Measurements from ENCODE around the gene USP12.

DNA sequence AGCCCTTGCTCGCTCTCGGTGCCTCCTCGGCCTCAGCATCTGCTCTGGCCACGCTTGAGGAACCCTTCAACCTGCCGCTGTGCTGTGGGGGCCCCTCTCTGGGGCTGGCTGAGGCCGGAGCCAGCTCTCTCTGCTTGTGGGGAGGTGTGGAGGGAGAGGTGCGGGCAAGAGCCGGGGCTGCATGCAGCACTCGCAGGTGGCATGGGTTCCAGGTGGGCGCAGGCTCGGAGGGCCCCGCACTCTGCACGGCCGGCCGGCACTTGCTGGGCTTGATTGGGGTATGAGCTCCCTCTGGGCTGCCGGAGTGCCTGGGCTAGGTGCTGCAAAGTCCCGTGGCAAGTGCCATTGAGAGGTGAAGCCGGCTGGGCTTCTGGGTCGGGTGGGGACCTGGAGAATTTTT lies 48.0 kb upstream of the USP12 start:
- TF ChIP-seq, protein P1, sequence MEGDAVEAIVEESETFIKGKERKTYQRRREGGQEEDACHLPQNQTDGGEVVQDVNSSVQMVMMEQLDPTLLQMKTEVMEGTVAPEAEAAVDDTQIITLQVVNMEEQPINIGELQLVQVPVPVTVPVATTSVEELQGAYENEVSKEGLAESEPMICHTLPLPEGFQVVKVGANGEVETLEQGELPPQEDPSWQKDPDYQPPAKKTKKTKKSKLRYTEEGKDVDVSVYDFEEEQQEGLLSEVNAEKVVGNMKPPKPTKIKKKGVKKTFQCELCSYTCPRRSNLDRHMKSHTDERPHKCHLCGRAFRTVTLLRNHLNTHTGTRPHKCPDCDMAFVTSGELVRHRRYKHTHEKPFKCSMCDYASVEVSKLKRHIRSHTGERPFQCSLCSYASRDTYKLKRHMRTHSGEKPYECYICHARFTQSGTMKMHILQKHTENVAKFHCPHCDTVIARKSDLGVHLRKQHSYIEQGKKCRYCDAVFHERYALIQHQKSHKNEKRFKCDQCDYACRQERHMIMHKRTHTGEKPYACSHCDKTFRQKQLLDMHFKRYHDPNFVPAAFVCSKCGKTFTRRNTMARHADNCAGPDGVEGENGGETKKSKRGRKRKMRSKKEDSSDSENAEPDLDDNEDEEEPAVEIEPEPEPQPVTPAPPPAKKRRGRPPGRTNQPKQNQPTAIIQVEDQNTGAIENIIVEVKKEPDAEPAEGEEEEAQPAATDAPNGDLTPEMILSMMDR (IDR thresholded peaks at IDR 0.05; ENCODE audit: insufficient read depth, low read depth, low read length), result no peak
- TF ChIP-seq EZH2 (IDR thresholded peaks at IDR 0.05; ENCODE audit: insufficient read depth, low read length), result no peak

Data from astrocyte (in vitro differentiated cells and primary cell).